Measurements from ENCODE around the gene LIN7A.

LIN7A gene, protein sequence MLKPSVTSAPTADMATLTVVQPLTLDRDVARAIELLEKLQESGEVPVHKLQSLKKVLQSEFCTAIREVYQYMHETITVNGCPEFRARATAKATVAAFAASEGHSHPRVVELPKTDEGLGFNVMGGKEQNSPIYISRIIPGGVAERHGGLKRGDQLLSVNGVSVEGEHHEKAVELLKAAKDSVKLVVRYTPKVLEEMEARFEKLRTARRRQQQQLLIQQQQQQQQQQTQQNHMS

DNA sequence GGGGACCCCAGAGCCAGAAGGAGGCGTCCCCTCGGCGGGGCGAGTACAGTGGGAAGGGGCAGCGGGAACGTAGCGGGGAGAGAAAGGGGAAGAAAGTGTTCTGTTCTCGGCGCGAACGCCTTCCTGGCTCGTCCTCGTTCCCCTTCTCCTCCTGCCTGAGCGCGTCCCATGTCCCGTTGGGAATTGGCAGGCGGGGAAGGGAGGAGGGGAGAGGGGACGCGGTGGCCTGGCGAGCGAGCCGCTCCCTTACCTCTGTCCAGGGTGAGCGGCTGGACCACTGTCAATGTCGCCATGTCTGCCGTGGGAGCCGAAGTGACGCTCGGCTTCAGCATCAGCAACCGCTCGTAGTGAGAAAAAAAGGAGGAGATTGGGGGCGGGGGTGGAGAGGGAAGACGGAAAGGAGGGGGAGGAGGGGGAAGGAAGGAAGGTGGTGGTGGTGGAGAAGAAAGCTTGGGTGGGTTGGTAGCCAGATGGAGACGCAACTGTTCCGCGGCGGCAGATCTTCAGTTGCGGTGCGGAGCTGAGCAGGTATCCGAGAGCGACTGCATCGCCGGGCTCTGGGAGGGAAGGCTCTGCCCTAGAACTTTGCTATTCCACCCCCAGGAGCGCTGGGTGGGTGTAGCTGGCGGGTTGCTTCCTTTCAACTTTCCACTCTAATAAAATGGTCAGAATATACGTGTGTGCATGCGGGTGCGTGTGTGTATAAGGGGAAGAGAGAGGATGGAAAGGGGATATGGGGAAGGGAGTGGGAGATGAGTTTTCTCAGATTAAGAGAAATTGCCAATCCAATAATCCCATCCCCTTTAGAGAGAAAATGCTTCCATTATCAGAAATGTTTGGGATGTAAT is at the start of gene LIN7A:
LIN7A (minus strand) TSS at position 544 of the 848 bp plus-strand sequence; CDS start at position 332, 212 bp downstream.
- peaks cover 7% of the 10 kb centered on the region; the same call in 1 of the 2 replicates for H3K4me1 ChIP-seq (ENCODE audit: insufficient read depth, low read length)
- no peaks in the 10 kb centered on the region for H3K36me3 ChIP-seq (ENCODE audit: insufficient read depth, low read length)
- peak within 1 kb of the TSS; percentile 94 for H3K9ac ChIP-seq (ENCODE audit: low read depth, low read length)
- H3K9me3 ChIP-seq (ENCODE audit: control insufficient read depth, insufficient read depth, low read length) = no peaks in the 10 kb centered on the region

DNA sequence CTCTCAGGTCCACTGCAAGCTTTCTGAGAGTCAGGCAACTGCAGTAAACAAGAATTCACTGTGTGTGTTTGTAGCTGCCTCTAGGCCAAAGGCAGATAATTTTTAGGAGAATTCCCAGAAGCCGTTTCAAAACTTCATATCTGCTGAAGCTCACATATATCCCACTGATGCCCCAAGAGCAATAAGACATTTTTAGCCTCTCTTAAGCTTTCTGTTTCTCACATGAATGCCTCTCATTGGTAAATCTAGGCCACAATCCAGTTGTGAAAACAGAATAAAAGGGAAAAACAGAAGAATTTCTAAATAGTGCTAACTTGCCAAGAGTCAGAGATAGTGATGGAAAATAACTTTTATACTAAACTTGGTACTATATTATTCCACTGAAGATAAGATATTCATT is 48.5 kb upstream of the LIN7A start:
- no peaks in the 10 kb centered on the region for H3K9me3 ChIP-seq (ENCODE audit: control insufficient read depth, insufficient read depth, low read length)
- H3K9ac ChIP-seq (ENCODE audit: low read depth, low read length) = no peak overlapping the region
- peaks cover 8% of the 10 kb centered on the region; the same call in 1 of the 2 replicates for H3K4me1 ChIP-seq (ENCODE audit: insufficient read depth, low read length)
- no peaks in the 10 kb centered on the region for H3K36me3 ChIP-seq (ENCODE audit: insufficient read depth, low read length)

DNA sequence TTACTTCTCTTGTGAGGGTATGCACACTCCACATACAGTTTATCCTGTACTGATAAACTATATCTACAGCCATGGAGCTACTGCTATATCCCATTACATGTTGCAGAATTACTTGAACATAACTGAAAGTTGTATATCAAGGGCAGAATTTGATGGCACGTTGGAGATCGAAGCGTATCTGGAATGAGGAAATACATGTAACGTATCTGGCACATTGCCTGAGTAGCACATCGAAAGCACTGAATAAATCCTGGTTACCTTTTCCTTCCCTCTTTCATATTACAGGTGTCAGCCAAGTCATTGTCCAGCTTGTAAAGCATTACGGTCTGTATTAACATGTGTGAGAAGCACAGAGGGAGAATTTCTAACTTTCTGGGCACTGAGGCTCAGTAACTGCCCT is 42.1 kb upstream of the LIN7A start:
- H3K4me1 ChIP-seq (ENCODE audit: insufficient read depth, low read length) = no peaks in the 10 kb centered on the region
- H3K36me3 ChIP-seq (ENCODE audit: insufficient read depth, low read length) = no peaks in the 10 kb centered on the region
- no peaks in the 10 kb centered on the region for H3K9me3 ChIP-seq (ENCODE audit: control insufficient read depth, insufficient read depth, low read length)
- no peak overlapping the region for H3K9ac ChIP-seq (ENCODE audit: low read depth, low read length)

DNA sequence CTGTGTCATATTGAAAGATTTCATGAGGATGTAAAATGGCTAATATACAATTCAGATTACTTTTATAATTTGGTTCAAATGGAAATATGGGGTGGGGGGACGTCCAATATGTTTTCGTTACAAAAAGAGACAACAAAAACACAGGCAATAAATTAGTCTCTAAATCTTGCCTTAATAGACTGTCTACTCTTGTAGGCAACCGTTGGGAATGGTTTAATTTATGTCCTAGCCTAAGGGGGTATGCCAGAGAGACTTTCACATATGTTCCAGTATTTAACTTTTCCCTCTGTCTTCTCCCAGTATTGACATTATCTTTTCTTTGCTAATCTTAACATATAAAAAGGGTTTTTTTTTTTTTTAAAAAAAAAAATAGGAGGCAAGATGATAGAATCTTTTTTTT is 41.5 kb upstream of the LIN7A start:
- Histone ChIP-seq H3K36me3 (ENCODE audit: insufficient read depth, low read length) (no peaks in the 10 kb centered on the region), H3K9ac (ENCODE audit: low read depth, low read length) (no peak overlapping the region), H3K9me3 (ENCODE audit: control insufficient read depth, insufficient read depth, low read length) (no peaks in the 10 kb centered on the region), H3K4me1 (ENCODE audit: insufficient read depth, low read length) (no peaks in the 10 kb centered on the region)

DNA sequence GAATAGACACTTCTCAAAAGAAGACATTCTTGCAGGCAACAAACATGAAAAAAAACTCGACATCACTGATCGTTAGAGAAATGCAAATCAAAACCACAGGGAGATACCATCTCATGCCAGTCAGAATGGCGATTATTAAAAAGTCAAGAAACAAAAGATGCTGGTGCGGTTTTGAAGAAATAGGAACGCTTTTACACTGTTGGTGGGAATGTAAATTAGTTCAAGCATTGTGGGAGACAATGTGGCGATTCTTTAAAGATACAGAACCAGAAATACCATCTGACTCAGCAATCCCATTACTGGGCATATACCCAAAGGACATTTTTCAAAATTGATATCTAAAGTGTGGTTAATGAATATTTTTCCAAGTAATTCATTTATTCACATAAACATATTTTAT is 39.6 kb upstream of the LIN7A start:
- Histone ChIP-seq H3K36me3 (ENCODE audit: insufficient read depth, low read length) (no peaks in the 10 kb centered on the region), H3K9ac (ENCODE audit: low read depth, low read length) (no peak overlapping the region), H3K9me3 (ENCODE audit: control insufficient read depth, insufficient read depth, low read length) (no peaks in the 10 kb centered on the region), H3K4me1 (ENCODE audit: insufficient read depth, low read length) (no peaks in the 10 kb centered on the region)

DNA sequence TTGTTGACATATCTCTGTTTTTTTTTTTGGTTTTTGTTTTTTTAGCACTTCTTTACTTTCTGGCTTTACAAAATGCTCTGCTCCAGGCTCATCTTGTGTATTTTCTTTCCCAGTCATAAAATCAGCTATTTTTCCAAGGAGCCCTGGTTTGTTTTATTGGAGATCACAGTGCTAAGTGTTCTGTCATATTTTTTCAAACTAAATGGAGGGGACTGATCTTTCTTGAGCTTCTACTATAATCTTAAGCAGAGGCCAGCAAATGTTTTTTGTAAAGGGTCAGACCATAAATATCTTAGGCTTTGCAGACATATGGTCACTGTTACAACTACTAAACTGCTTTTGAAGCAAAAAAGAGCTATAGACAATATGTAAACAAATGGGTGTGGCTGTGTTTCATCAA is 30.6 kb upstream of the LIN7A start:
- H3K9me3 ChIP-seq (ENCODE audit: control insufficient read depth, insufficient read depth, low read length) = no peaks in the 10 kb centered on the region
- no peaks in the 10 kb centered on the region for H3K4me1 ChIP-seq (ENCODE audit: insufficient read depth, low read length)
- H3K9ac ChIP-seq (ENCODE audit: low read depth, low read length) = no peak overlapping the region

DNA sequence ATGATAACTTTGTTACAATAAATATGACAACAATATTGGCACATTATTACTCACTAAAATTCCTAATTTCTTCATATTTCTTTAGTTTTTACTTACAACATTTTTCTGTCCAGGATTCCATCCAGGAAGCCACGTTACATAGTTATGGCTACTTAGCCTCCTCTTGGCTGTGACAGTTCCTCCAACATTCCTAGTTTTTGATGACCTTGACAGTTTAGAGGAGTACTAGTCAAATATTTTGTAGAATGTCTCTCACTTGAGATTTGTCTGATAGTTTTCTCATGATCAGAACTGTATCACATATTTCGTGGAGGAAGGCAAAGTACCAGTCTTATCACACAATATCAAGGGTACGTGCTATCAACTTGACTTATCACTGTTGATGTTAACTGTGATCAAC is 29.8 kb upstream of the LIN7A start:
- no peaks in the 10 kb centered on the region for H3K36me3 ChIP-seq (ENCODE audit: insufficient read depth, low read length)
- no peaks in the 10 kb centered on the region for H3K9me3 ChIP-seq (ENCODE audit: control insufficient read depth, insufficient read depth, low read length)
- H3K9ac ChIP-seq (ENCODE audit: low read depth, low read length) = no peak overlapping the region
- no peaks in the 10 kb centered on the region for H3K4me1 ChIP-seq (ENCODE audit: insufficient read depth, low read length)

More for the DNA sequence above, 30.6 kb upstream of the LIN7A start:
- no peaks in the 10 kb centered on the region for H3K36me3 ChIP-seq (ENCODE audit: insufficient read depth, low read length)

DNA sequence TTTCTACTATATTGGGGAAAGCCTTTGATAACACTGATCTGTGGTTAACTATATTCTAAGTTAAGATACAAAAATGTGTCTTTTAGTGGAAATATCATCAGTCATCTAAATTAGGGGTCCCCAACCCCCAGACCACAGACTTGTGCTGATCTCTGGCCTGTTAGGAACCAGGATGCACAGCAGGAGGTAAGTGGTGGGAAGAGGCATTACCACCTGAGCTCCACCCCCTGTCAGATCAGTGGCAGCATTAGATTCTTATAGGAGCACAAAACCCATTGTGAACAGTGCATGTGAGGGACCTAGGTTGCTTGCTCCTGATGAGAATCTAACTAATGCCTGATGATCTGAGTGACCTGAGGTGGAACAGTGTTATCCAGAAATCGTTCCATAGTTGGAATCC is 28.3 kb upstream of the LIN7A start:
- Histone ChIP-seq H3K9me3 (ENCODE audit: control insufficient read depth, insufficient read depth, low read length) (no peaks in the 10 kb centered on the region), H3K36me3 (ENCODE audit: insufficient read depth, low read length) (no peaks in the 10 kb centered on the region)

DNA sequence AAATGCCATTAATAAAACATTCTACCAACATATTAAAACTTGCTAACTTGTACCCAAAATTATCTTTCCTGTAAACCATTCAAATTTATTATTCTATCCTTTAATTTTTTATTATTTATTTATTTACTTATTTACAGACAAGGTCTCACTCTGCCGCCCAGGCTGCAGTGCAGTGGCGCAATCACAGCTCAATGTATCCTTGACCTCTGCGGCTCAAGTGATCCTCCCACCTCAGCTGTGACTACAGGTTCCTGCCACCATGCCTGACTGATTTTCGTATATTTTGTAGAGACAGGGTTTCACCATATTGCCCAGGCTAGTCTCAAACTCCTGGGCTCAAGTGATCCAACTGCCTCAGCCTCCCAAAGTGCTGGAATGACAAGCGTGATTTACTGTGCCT is 20.4 kb upstream of the LIN7A start:
- Histone ChIP-seq H3K9ac (ENCODE audit: low read depth, low read length) (no peak overlapping the region), H3K9me3 (ENCODE audit: control insufficient read depth, insufficient read depth, low read length) (no peaks in the 10 kb centered on the region), H3K36me3 (ENCODE audit: insufficient read depth, low read length) (no peaks in the 10 kb centered on the region), H3K4me1 (ENCODE audit: insufficient read depth, low read length) (peaks cover 21% of the 10 kb centered on the region)

More for the DNA sequence above, 28.3 kb upstream of the LIN7A start:
- Histone ChIP-seq H3K9ac (ENCODE audit: low read depth, low read length) (no peak overlapping the region), H3K4me1 (ENCODE audit: insufficient read depth, low read length) (no peaks in the 10 kb centered on the region)

DNA sequence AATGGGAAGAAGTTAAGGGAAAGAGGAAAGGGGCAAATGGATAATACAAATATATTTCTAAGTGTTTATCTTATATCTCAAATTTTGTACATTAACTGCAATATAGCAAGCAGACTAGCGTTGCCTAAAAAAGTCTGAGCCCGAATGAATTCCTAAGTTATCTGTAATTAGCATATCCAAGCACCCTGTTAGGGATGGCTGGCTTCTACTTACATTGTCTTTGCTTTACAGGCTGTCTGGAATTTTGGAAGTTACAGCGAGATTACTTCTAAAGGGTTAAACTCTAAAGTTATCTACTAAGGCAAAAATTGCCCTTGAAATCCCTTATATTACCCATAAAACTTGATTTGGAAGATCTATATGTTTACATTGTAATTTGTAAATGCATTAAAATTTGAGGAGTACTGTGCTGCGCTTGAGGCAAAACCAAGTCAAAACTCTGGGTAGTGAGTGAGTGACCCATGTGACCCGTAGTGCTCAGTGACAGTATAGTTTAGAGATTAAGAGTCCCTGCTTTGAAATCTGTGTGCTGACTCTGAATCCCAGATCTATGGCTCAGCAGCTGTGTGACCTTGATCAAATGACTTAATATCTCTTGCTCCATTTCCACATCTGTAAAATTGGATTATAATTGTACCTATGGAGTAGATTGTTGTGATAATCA is 17.3 kb upstream of the LIN7A start:
- Histone ChIP-seq H3K9me3 (ENCODE audit: control insufficient read depth, insufficient read depth, low read length) (no peaks in the 10 kb centered on the region), H3K36me3 (ENCODE audit: insufficient read depth, low read length) (no peaks in the 10 kb centered on the region)

DNA sequence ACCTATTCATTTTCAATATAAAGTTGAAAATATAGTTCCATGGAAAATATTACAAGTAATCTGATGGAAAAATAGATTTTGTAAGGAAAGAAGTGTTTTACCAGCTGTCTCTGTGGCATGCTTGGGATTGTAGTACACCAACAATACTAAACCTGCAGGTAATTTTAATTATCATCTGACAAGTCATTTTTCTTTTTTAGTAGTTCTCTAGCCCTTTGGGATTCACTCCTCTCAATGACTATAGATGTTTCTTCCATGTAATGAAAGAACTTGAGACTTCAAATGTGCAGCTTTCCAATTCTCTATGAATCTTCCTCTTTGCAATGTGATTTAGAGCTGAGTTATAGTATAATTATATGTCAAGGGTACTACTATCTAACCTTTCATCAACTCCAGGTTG is 14.7 kb upstream of the LIN7A start:
- no peak overlapping the region for H3K9ac ChIP-seq (ENCODE audit: low read depth, low read length)
- H3K36me3 ChIP-seq (ENCODE audit: insufficient read depth, low read length) = no peaks in the 10 kb centered on the region
- no peaks in the 10 kb centered on the region for H3K9me3 ChIP-seq (ENCODE audit: control insufficient read depth, insufficient read depth, low read length)
- H3K4me1 ChIP-seq (ENCODE audit: insufficient read depth, low read length) = peaks cover 20% of the 10 kb centered on the region

More for the DNA sequence above, 17.3 kb upstream of the LIN7A start:
- Histone ChIP-seq H3K9ac (ENCODE audit: low read depth, low read length) (no peak overlapping the region), H3K4me1 (ENCODE audit: insufficient read depth, low read length) (peaks cover 21% of the 10 kb centered on the region)

DNA sequence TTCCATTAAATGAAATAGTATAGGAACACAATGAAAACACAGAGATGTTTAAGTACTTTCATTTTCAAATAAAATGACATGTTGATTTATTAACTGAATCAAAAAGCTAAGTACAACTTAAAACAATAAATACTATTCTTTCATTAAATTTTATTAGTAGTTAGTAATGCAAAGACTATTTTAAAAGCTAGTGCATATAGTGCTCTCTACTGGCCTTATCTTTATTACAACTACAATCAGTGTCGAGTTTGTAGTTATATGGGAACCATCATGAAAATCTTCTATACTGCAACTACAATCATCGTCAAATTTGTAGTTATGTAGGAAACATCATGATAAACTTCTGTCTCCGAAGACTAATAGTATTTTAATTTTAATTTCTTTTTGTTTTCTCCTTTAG is 8.9 kb upstream of the LIN7A start:
- Histone ChIP-seq H3K4me1 (ENCODE audit: insufficient read depth, low read length) (no peaks in the 10 kb centered on the region), H3K9ac (ENCODE audit: low read depth, low read length) (no peak overlapping the region), H3K36me3 (ENCODE audit: insufficient read depth, low read length) (no peaks in the 10 kb centered on the region), H3K9me3 (ENCODE audit: control insufficient read depth, insufficient read depth, low read length) (no peaks in the 10 kb centered on the region)

DNA sequence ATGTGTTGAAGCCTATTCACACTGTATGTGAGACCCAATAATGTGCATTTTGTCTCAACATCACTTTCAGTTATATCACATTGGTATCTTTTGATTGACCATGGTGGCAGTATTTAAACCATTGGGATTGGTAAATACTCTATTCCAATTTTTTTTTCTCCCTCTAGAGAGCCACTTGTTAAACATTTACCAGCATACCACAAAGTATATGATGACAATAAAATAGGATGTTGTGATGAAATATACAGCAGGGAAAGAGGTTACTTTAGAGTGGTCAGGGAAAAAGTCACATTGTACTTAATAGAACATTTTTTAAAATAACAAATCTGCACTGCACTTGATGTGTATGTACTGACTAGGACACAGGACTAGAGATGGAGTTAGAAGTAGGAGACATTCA is 5.6 kb upstream of the LIN7A start:
- Histone ChIP-seq H3K9ac (ENCODE audit: low read depth, low read length) (no peak overlapping the region), H3K9me3 (ENCODE audit: control insufficient read depth, insufficient read depth, low read length) (no peaks in the 10 kb centered on the region), H3K36me3 (ENCODE audit: insufficient read depth, low read length) (no peaks in the 10 kb centered on the region), H3K4me1 (ENCODE audit: insufficient read depth, low read length) (peaks cover 3% of the 10 kb centered on the region; the same call in 1 of the 2 replicates)

DNA sequence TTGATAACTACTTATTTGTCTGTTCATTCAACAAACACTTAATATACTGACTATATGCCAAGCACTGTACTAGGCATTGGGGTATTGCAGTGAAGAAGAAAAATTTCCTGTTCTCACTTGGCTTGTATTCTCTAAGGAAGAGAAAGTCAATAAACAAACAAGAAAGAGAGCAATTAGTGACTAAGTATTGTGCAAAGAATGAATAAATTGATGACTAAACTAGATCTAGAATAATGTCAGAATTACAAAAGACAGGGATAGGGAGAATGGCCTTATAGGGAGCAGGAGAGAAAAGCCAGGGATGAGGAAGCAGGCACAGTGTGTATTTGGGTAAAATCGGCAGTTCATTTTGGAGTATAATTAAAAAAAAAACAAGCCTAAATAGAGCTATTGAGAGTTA is 4.2 kb upstream of the LIN7A start:
- Histone ChIP-seq H3K4me1 (ENCODE audit: insufficient read depth, low read length) (peaks cover 3% of the 10 kb centered on the region; the same call in 1 of the 2 replicates), H3K9me3 (ENCODE audit: control insufficient read depth, insufficient read depth, low read length) (no peaks in the 10 kb centered on the region), H3K36me3 (ENCODE audit: insufficient read depth, low read length) (no peaks in the 10 kb centered on the region), H3K9ac (ENCODE audit: low read depth, low read length) (no peak overlapping the region)
